Chondrocyte (in vitro differentiated cells): Measurements from ENCODE around the gene RPUSD1. TPM values are rescaled to one million over a fixed set of nuclear protein-coding genes. Genes with fewer than 3 reads are reported as not detected.

ENCODE experiments used
- DNase-seq: peaks from one replicate; pipeline ENCODE4 v3.0.0; 2021; ENCODE audit warnings: mixed read lengths, low spot score
- H3K27ac Mint-ChIP-seq: one replicate; pipeline ENCODE4 v1.8.0; 2021; ENCODE audit warnings: mild to moderate bottlenecking, moderate library complexity, mixed read lengths; ENCODE audit not compliant: unreplicated experiment
- H3K27me3 Mint-ChIP-seq: 2 replicates; pipeline ENCODE4 v1.8.0; 2021; ENCODE audit warnings: low read depth, mixed read lengths
- H3K36me3 Mint-ChIP-seq: 2 replicates; pipeline ENCODE4 v1.8.0; 2021; ENCODE audit warnings: low read depth, mixed read lengths
- H3K4me1 Mint-ChIP-seq: 2 replicates; pipeline ENCODE4 v1.8.0; 2021; ENCODE audit warnings: low read depth, mild to moderate bottlenecking, mixed read lengths
- H3K4me3 Mint-ChIP-seq: one replicate; pipeline ENCODE4 v1.8.0; 2021; ENCODE audit warnings: mild to moderate bottlenecking, moderate library complexity, mixed read lengths; ENCODE audit not compliant: unreplicated experiment
- H3K9me3 Mint-ChIP-seq: 2 replicates; pipeline ENCODE4 v1.8.0; 2021; ENCODE audit warnings: low read depth, mixed read lengths
- microRNA-seq: library from miRNA; unstranded; fragments of <30 nt; microRNA quantifications from one replicate; pipeline ENCODE4 v1.2.0, GENCODE V29; 2020; ENCODE audit warnings: borderline number of aligned reads
- total RNA-seq: library from RNA; stranded (reverse); gene quantifications from 3 replicates; pipeline ENCODE4 v1.2.1, GENCODE V29; 2021
- TF ChIP-seq, protein P1 (sequence below): fragments of 200-600 bp; sonication (generic); IDR thresholded peaks from 2 replicates; pipeline ENCODE4 v1.5.0; 2021; ENCODE audit warnings: antibody characterized with exemption, mild to moderate bottlenecking, moderate library complexity

RPUSD1 gene
- total RNA-seq, 1 donor from 2014 or later: 19.6 TPM

DNA sequence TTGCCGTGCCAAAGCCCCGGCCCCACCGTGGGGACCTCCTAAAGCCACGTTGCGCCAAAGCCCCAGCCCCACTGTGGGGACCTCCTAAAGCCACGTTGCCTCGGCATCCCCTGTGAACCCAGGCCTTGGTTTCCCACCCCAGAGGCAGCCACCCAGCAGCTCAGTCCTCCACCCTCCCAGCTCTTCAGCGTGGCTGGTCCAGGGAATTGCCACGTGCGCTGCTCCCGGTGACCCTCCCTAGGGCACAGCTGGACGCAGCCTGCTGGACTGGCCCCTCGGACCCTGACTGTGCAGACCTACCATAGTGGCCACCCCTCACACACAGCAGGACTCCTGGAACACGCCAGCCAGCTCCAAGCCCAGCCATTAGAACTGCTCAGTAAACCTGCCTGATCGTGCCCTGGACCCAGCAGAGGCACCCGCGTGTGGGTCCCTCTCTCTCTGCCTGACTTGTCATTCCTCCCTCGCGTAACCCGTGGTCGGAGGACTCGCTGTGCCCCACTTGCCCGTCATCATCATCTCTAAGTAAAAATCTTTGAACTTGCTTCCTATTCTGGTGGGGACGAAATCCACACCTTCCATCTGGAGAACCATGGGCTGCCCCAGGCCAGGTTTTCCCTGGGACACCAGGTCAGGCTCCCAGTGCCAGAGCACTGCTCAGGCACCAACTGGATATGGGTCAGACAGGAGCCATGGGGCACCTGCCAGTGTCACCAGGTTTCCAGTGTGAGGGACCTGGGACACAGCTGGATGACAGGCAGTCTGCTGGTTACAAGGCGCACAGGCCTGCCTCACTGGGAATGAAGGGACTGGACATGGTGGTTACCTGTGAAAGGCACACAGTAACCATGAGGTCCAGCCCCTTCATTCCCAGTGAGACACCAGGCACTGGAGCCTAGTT is 53.0 kb downstream of the RPUSD1 start:
- TF ChIP-seq, protein P1, sequence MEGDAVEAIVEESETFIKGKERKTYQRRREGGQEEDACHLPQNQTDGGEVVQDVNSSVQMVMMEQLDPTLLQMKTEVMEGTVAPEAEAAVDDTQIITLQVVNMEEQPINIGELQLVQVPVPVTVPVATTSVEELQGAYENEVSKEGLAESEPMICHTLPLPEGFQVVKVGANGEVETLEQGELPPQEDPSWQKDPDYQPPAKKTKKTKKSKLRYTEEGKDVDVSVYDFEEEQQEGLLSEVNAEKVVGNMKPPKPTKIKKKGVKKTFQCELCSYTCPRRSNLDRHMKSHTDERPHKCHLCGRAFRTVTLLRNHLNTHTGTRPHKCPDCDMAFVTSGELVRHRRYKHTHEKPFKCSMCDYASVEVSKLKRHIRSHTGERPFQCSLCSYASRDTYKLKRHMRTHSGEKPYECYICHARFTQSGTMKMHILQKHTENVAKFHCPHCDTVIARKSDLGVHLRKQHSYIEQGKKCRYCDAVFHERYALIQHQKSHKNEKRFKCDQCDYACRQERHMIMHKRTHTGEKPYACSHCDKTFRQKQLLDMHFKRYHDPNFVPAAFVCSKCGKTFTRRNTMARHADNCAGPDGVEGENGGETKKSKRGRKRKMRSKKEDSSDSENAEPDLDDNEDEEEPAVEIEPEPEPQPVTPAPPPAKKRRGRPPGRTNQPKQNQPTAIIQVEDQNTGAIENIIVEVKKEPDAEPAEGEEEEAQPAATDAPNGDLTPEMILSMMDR: no peak
- Mint-ChIP-seq H3K4me1 (peaks cover 13% of the 10 kb centered on the region), H3K9me3 (no peaks in the 10 kb centered on the region), H3K27me3 (no peaks in the 10 kb centered on the region), H3K4me3 (no peak overlapping the region), H3K27ac (no peak overlapping the region), H3K36me3 (peaks cover 8% of the 10 kb centered on the region)
- peak; percentile 72 for DNase-seq

Small RNA genes within 50 kb of the gene (microRNA-seq; reads per million reads assigned to microRNA genes)
- not detected for gene MIR662

Other genes with a start within 250 kb of the RPUSD1 start
- not detected in 3 replicates for gene PRR35, start 228.0 kb downstream of the RPUSD1 start, total RNA-seq
- gene NHLRC4, start 221.4 kb downstream of the RPUSD1 start, total RNA-seq: not detected in 3 replicates
- 34.1 to 57.1 TPM (median 37.3 TPM) in 3 replicates for gene PIGQ, start 218.4 kb downstream of the RPUSD1 start, total RNA-seq
- 15.2 to 19.6 TPM (median 19.6 TPM) in 3 replicates for gene RAB40C, start 198.3 kb downstream of the RPUSD1 start, total RNA-seq
- 0.36 to 0.56 TPM (median 0.47 TPM) in 3 replicates for gene WFIKKN1, start 157.4 kb downstream of the RPUSD1 start, total RNA-seq
- 58.9 to 68.5 TPM (median 68.1 TPM) in 3 replicates for gene METTL26, start 152.1 kb downstream of the RPUSD1 start, total RNA-seq
- 10.4 to 16.9 TPM (median 15.3 TPM) in 3 replicates for gene MCRIP2, start 146.6 kb downstream of the RPUSD1 start, total RNA-seq
- 17.0 to 36.6 TPM (median 19.2 TPM) in 3 replicates for gene WDR90, start 139.0 kb downstream of the RPUSD1 start, total RNA-seq
- gene RHOT2, start 120.2 kb downstream of the RPUSD1 start, total RNA-seq: 101 to 109 TPM (median 106 TPM) in 3 replicates
- gene RHBDL1, start 112.7 kb downstream of the RPUSD1 start, total RNA-seq: 1.9 to 3.5 TPM (median 3.0 TPM) in 3 replicates
- 89.7 to 139 TPM (median 96.1 TPM) in 3 replicates for gene STUB1, start 108.0 kb downstream of the RPUSD1 start, total RNA-seq
- 38.8 to 56.5 TPM (median 39.2 TPM) in 3 replicates for gene JMJD8, start 104.0 kb downstream of the RPUSD1 start, total RNA-seq
- gene WDR24, start 98.0 kb downstream of the RPUSD1 start, total RNA-seq: 12.6 to 17.7 TPM (median 13.7 TPM) in 3 replicates
- 0.53 to 0.87 TPM (median 0.82 TPM) in 3 replicates for gene FBXL16, start 82.6 kb downstream of the RPUSD1 start, total RNA-seq
- 50.7 to 62.3 TPM (median 58.5 TPM) in 3 replicates for gene METRN, start 73.3 kb downstream of the RPUSD1 start, total RNA-seq
- gene ANTKMT, start 67.2 kb downstream of the RPUSD1 start, total RNA-seq: 31.6 to 42.4 TPM (median 38.2 TPM) in 3 replicates
- 1.8 to 3.9 TPM (median 2.5 TPM) in 3 replicates for gene CCDC78, start 61.9 kb downstream of the RPUSD1 start, total RNA-seq
- 7.9 to 20.6 TPM (median 15.0 TPM) in 3 replicates for gene HAGHL, start 61.3 kb downstream of the RPUSD1 start, total RNA-seq
- 20.5 to 26.6 TPM (median 22.1 TPM) in 3 replicates for gene CIAO3, start 47.4 kb downstream of the RPUSD1 start, total RNA-seq
- gene MSLN, start 27.6 kb downstream of the RPUSD1 start, total RNA-seq: 0.41 TPM in 1 of 3 replicates, not detected in the others
- gene CHTF18, start 239 bp upstream of the RPUSD1 start, total RNA-seq: 12.8 to 35.9 TPM (median 13.3 TPM) in 3 replicates
- gene GNG13, start 12.4 kb upstream of the RPUSD1 start, total RNA-seq: not detected in 3 replicates
- gene LMF1, start 182.6 kb upstream of the RPUSD1 start, total RNA-seq: 21.6 to 25.6 TPM (median 21.7 TPM) in 3 replicates
- gene SOX8, start 193.4 kb upstream of the RPUSD1 start, total RNA-seq: 0.10 to 0.15 TPM (median 0.15 TPM) in 3 replicates